ENCODE results near the gene ZNF385D. TPM values are rescaled to one million over a fixed set of nuclear protein-coding genes. Genes with fewer than 3 reads are reported as not detected.

ZNF385D gene
- total and polyA plus RNA-seq, 12 donors = 0.09 to 1.3 (median 0.63) TPM

DNA sequence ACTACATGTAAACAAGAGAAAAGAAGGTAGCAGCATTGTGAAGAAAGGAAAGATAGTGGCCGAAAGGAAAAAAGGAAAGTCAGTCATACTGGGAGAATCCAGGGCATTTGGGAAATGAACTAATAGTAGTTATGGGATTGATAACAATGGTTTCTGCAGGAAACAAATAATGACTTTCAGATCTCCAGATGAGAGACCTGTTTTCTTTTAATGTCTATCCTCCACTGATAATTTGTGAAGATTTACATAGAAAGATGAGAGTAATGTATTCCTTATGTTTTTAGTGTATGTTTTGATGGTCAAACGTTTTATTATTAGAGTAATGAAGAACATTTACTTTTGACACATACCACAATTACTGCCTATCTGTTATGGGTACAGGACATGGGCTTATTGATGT, 15.0 kb upstream of the ZNF385D start:
- intact Hi-C loops (cut with DNase I) = no loop called here
- H3K4me3 ChIP-seq = no peak overlapping the region
- TF ChIP-seq, protein P1, sequence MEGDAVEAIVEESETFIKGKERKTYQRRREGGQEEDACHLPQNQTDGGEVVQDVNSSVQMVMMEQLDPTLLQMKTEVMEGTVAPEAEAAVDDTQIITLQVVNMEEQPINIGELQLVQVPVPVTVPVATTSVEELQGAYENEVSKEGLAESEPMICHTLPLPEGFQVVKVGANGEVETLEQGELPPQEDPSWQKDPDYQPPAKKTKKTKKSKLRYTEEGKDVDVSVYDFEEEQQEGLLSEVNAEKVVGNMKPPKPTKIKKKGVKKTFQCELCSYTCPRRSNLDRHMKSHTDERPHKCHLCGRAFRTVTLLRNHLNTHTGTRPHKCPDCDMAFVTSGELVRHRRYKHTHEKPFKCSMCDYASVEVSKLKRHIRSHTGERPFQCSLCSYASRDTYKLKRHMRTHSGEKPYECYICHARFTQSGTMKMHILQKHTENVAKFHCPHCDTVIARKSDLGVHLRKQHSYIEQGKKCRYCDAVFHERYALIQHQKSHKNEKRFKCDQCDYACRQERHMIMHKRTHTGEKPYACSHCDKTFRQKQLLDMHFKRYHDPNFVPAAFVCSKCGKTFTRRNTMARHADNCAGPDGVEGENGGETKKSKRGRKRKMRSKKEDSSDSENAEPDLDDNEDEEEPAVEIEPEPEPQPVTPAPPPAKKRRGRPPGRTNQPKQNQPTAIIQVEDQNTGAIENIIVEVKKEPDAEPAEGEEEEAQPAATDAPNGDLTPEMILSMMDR (IDR thresholded peaks at IDR 0.05) = no peak
- TF ChIP-seq POLR2A (IDR thresholded peaks at IDR 0.05) = no peak
- H3K27ac ChIP-seq = no peak overlapping the region
- H3K36me3 ChIP-seq (replicated peaks in 1 of 2) = no peaks in the 10 kb centered on the region
- H3K4me1 ChIP-seq (replicated peaks in 1 of 2) = no peaks in the 10 kb centered on the region
- WGBS, 4 donors = 42 to 65% (median 56%) methylated on average over 2 of the region's 2 CpGs
- no peaks in the 10 kb centered on the region for H3K9me3 ChIP-seq (replicated peaks in 1 of 3)
- no peaks in the 10 kb centered on the region for H3K27me3 ChIP-seq
- no peak for DNase-seq

DNA sequence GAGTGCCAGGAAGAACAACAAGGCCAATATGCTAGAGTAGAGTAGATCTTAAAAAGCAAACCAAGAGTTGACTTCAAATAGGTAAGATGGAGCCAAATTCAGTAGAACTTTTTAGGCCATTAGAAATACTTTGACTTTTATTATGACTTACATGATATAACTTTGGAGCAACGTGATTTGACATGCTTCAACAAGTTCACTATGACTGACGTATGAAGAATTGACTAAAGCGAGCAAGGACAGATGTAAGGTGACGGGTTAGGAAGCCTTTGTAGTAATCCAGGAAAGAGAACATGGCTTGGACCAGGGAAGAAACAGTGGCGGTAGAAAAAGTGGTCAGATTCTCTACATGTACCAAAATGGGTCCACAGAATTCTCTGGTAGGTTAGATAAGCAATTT, 4.9 kb upstream of the ZNF385D start:
- no peaks in the 10 kb centered on the region for H3K4me1 ChIP-seq (replicated peaks in 1 of 2)
- H3K9me3 ChIP-seq (replicated peaks in 1 of 3) = no peaks in the 10 kb centered on the region
- no peaks in the 10 kb centered on the region for H3K27me3 ChIP-seq
- intact Hi-C loops (cut with DNase I) = loop anchor here in 1 of 2 donors (10.0 kb wide), 1 partner anchor 359 kb away; no protein-coding TSS in a partner anchor
- no peak for DNase-seq
- H3K4me3 ChIP-seq = no peak overlapping the region
- TF ChIP-seq, protein P1 (IDR thresholded peaks at IDR 0.05) = no peak
- no peak for TF ChIP-seq POLR2A (IDR thresholded peaks at IDR 0.05)
- WGBS, 4 donors = 72 to 79% (median 73%) methylated on average over 5 of the region's 5 CpGs
- H3K27ac ChIP-seq = no peak overlapping the region
- no peaks in the 10 kb centered on the region for H3K36me3 ChIP-seq (replicated peaks in 1 of 2)

DNA sequence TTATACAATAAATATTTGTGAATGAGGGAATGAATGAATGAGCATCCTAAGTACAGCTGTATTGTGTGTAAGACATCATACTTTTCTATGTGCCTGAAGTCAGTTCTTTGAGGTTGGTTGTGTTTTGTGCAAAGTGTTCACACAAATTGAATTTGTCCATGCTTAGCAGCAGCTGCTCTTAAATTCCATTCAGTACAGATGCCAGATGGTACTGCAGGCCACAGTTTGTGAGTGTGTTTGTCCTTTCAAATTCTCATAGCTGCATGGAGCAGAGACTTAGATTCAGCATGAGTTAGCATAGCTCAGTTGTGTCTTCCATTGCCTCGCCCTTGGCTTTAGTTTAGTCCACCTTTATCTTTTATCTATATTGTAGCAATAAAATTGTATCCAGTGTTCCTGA, 3.8 kb upstream of the ZNF385D start:
- DNase-seq = peak in 1 of 7 donors; percentile 51
- 72 to 89% (median 81%) methylated on average over 1 of the region's 1 CpG for WGBS, 4 donors
- no peaks in the 10 kb centered on the region for H3K36me3 ChIP-seq (replicated peaks in 1 of 2)
- H3K4me1 ChIP-seq (replicated peaks in 1 of 2) = no peaks in the 10 kb centered on the region
- H3K9me3 ChIP-seq (replicated peaks in 1 of 3) = no peaks in the 10 kb centered on the region
- TF ChIP-seq, protein P1 (IDR thresholded peaks at IDR 0.05) = no peak
- no peak for TF ChIP-seq POLR2A (IDR thresholded peaks at IDR 0.05)
- no peak overlapping the region for H3K27ac ChIP-seq
- no peaks in the 10 kb centered on the region for H3K27me3 ChIP-seq
- intact Hi-C loops (cut with DNase I) = loop anchor here in 1 of 2 donors (10.0 kb wide), 1 partner anchor 360 kb away; no protein-coding TSS in a partner anchor
- H3K4me3 ChIP-seq = no peak overlapping the region

DNA sequence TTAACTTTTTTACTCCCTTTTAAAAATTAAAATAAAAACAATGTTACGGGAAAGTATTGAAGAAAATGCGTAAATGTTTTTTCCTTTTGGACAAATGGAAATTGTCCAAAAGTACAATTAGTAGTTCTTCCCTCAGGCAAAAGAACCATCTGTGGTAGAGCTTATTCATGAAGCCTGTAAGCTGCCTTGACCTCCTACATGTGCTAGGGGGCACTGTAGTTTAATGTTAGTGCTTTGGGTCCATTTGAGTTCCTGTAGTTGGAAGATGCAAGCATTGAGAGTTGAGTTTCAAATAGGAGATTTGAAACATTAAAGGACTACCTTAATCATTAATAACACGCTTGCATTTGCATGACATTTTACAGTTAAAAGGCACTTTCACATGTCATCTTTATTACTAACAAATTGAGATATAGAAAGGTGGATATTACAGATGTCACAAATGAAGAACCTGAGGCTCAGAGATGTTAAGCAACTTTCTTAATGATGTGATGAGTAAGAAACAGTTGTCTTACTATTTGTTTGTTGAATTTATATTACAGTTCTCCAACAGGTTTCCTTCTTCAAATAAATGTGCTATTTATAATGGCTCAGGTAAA, 1.8 kb upstream of the ZNF385D start:
- no peak overlapping the region for H3K4me3 ChIP-seq
- H3K36me3 ChIP-seq (replicated peaks in 1 of 2) = no peaks in the 10 kb centered on the region
- no peaks in the 10 kb centered on the region for H3K9me3 ChIP-seq (replicated peaks in 1 of 3)
- no peak for TF ChIP-seq POLR2A (IDR thresholded peaks at IDR 0.05)
- TF ChIP-seq, protein P1 (IDR thresholded peaks at IDR 0.05) = peak; percentile 16 to 56 (median 50)
- H3K4me1 ChIP-seq (replicated peaks in 1 of 2) = no peaks in the 10 kb centered on the region
- no peaks in the 10 kb centered on the region for H3K27me3 ChIP-seq
- intact Hi-C loops (cut with DNase I) = loop anchor here in 1 of 2 donors (10.0 kb wide), 1 partner anchor 362 kb away; no protein-coding TSS in a partner anchor
- WGBS, 4 donors = 35 to 44% (median 41%) methylated on average over 3 of the region's 3 CpGs
- DNase-seq = peak in 4 of 7 donors; percentile 8 to 64 (median 24)
- no peak overlapping the region for H3K27ac ChIP-seq
